22Rv1 (cell line): ENCODE data around the gene MSI2.

Source experiments
- CTCF ChIP-seq: fragments of 450-650 bp; IDR thresholded peaks from 2 replicates; pipeline ENCODE4 v1.5.1; 2017; ENCODE audit warnings: mild to moderate bottlenecking
- ZFX ChIP-seq: fragments of 450-650 bp; IDR thresholded peaks from 2 replicates; pipeline ENCODE4 v1.6.1; 2017; ENCODE audit warnings: antibody characterized with exemption, borderline replicate concordance

GRCh38 chr17:57550668-57551315 is 294.5 kb downstream of the MSI2 start:
- TF ChIP-seq CTCF (no peak), ZFX (no peak)
